ENCODE data around the gene MGAT3. TPM values are rescaled to one million over a fixed set of nuclear protein-coding genes. Genes with fewer than 3 reads are reported as not detected.
"Not testable (repeated sequence)": the region's sequence is repeated elsewhere in the genome, so short reads cannot be mapped to it uniquely, and the experiment has no call there.

The MGAT3 gene
- total and polyA plus RNA-seq, 9 of the 15 experiments (the other 6 are each of a cell fraction or from before 2014, with no cell fraction given) = 0.10 to 11.5 (median 4.6) TPM

GRCh38 chr22:39504071-39504470, 47.3 kb downstream of the MGAT3 start (continued):
- TF ChIP-seq ZBTB34 (CRISPR knock-in tag; IDR thresholded peaks at IDR 0.05) (no peak), XRCC5 (IDR thresholded peaks at IDR 0.05; ENCODE audit: low read depth, low read length) (no peak), ETS2 (tag; IDR thresholded peaks at IDR 0.05; ENCODE audit: borderline replicate concordance, poor library complexity, severe bottlenecking) (no peak)

GRCh38 chr22:39507021-39507420, 50.2 kb downstream of the MGAT3 start:
- H3K9me1 ChIP-seq (ENCODE audit: control insufficient read depth, insufficient read depth, low read length); CTCF ChIA-PET (ENCODE audit: low intra/inter-chr PET ratio); DNase-seq (ENCODE audit: extremely low read depth in 1 of 4, low spot score in 3 of 4); intact Hi-C loops (cut with micrococcal nuclease); H3K9ac ChIP-seq (ENCODE audit: insufficient read depth in 1 of 2, low read depth in 2 of 2, low read length in 2 of 2); H3K27ac ChIP-seq (ENCODE audit: extremely low read depth, low read depth, low read length); FAIRE-seq; H3K4me3 ChIP-seq; H3K4me2 ChIP-seq (ENCODE audit: insufficient read depth, low read length); H4K20me1 ChIP-seq (replicated peaks; ENCODE audit: control insufficient read depth, insufficient read depth, low read length); H3K27me3 ChIP-seq (ENCODE audit: control insufficient read depth in 2 of 2, insufficient read depth in 2 of 2, low read length in 2 of 2); H2AFZ ChIP-seq (ENCODE audit: low read depth, low read length); ATAC-seq; BruUV-seq (replicated peaks); H3K9me3 ChIP-seq (replicated peaks; ENCODE audit: control insufficient read depth, insufficient read depth, low read depth, low read length): not testable (repeated sequence)
- H3K36me3 ChIP-seq (ENCODE audit: control insufficient read depth, insufficient read depth, low read length) = peaks cover 93% of the 10 kb centered on the region
- 90% methylated on average over 7 of the region's 10 CpGs for WGBS (ENCODE audit: insufficient coverage, low coverage, missing lambda C conversion rate)
- POLR2A ChIA-PET = interaction anchor here (1.6 to 8.6 kb wide), 3 partner anchors 9 to 15 kb away, joined by 4 to 106 read pairs (median 9); partner anchors contain the start of gene ATF4
- peaks cover 79% of the 10 kb centered on the region for H3K79me2 ChIP-seq (ENCODE audit: control insufficient read depth, insufficient read depth, low read length)
- peaks cover 4 to 17% of the 10 kb centered on the region in 2 experiments; a peak in 3 of 5 replicates for H3K4me1 ChIP-seq (replicated peaks in 1 of 2; ENCODE audit: control insufficient read depth in 2 of 2, insufficient read depth in 2 of 2, low read length in 2 of 2)
- in situ Hi-C loops (cut with MboI) = loop anchor here (10.0 kb wide), 1 partner anchor 332 kb away; no protein-coding TSS in a partner anchor
